IMR-90 (cell line): ENCODE measurements around the gene EMC1. TPM values are rescaled to one million over a fixed set of nuclear protein-coding genes. Genes with fewer than 3 reads are reported as not detected.

Experiments used
- ATAC-seq: fragments of 200-7000 bp; cut with Tn5 transposase; 2 replicates; pipeline ENCODE4 v1.9.1; 2020; ENCODE audit warnings: low read depth, mild to moderate bottlenecking, moderate library complexity
- BruUV-seq: library from RNA; stranded (reverse); fragments of 400-500 nt; replicated peaks from 2 replicates; lab custom pipeline; 2021; lab: Mats Ljungman, UMichigan
- CTCF ChIA-PET: fragments of 300-600 bp; formaldehyde crosslinking; extraction: SDS; loops from one replicate; lab custom pipeline; 2021; ENCODE audit warnings: antibody characterized with exemption; lab: Yijun Ruan, JAX
- POLR2A ChIA-PET: fragments of 300-600 bp; sonication (Branson Sonifier 250); formaldehyde crosslinking; loops from one replicate; lab custom pipeline; 2022; ENCODE audit warnings: antibody characterized with exemption; ENCODE audit not compliant: unreplicated experiment; lab: Charles Lee
- DNase-seq: peaks from one replicate; pipeline ENCODE4 v3.0.0; 2013
- H2AFZ ChIP-seq: replicated peaks from 2 replicates; pipeline ENCODE3; 2013; ENCODE audit warnings: low read length, mild to moderate bottlenecking; ENCODE audit not compliant: poor library complexity
- H2AK5ac ChIP-seq: 2 replicates; pipeline ENCODE4 v1.6.1; 2013; ENCODE audit warnings: low read depth, low read length, inconsistent platforms
- H2AK9ac ChIP-seq: replicated peaks from 2 replicates; pipeline ENCODE3; 2013; ENCODE audit warnings: mild to moderate bottlenecking, low read depth, low read length, moderate library complexity; ENCODE audit not compliant: poor library complexity
- H2BK120ac ChIP-seq: 2 replicates; pipeline ENCODE4 v1.6.1; 2013; ENCODE audit warnings: low read depth, low read length, inconsistent platforms
- H2BK15ac ChIP-seq: 3 replicates; pipeline ENCODE4 v1.6.1; 2013; ENCODE audit warnings: low read depth, low read length, inconsistent platforms
- H2BK20ac ChIP-seq: 2 replicates; pipeline ENCODE4 v1.6.1; 2013; ENCODE audit warnings: low read depth, mild to moderate bottlenecking, inconsistent platforms, low read length, moderate library complexity
- H2BK5ac ChIP-seq: 2 replicates; pipeline ENCODE4 v1.6.1; 2013; ENCODE audit warnings: mild to moderate bottlenecking, low read depth, low read length, inconsistent platforms; ENCODE audit not compliant: poor library complexity, severe bottlenecking
- H3K14ac ChIP-seq: replicated peaks from 2 replicates; pipeline ENCODE4 v1.6.1; 2013; ENCODE audit warnings: low read depth, low read length, inconsistent platforms
- H3K18ac ChIP-seq: 2 replicates; pipeline ENCODE4 v1.6.1; 2013; ENCODE audit warnings: low read depth, low read length, control low read depth
- H3K23ac ChIP-seq: 2 replicates; pipeline ENCODE4 v1.6.1; 2013; ENCODE audit warnings: low read depth, low read length, inconsistent platforms
- H3K27ac ChIP-seq: 2 replicates; pipeline ENCODE4 v1.5.1; 2013; ENCODE audit warnings: mild to moderate bottlenecking, control low read depth, low read length; ENCODE audit not compliant: insufficient read depth
- H3K27me3 ChIP-seq: 2 replicates; pipeline ENCODE4 v1.6.1; 2013; ENCODE audit warnings: low read length; ENCODE audit not compliant: control insufficient read depth, insufficient read depth
- H3K36me3 ChIP-seq: 2 replicates; pipeline ENCODE4 v1.6.1; 2013; ENCODE audit warnings: low read length, mixed read lengths; ENCODE audit not compliant: control insufficient read depth, insufficient read depth
- H3K4ac ChIP-seq: 2 replicates; pipeline ENCODE4 v1.6.1; 2013; ENCODE audit warnings: low read depth, low read length, inconsistent platforms
- H3K4me1 ChIP-seq: 2 replicates; pipeline ENCODE4 v1.6.1; 2013; ENCODE audit warnings: low read length, mixed read lengths; ENCODE audit not compliant: control insufficient read depth, insufficient read depth
- H3K4me2 ChIP-seq: 2 replicates; pipeline ENCODE4 v1.6.1; 2013; ENCODE audit warnings: low read depth, mild to moderate bottlenecking, control low read depth, low read length, moderate library complexity
- H3K4me3 ChIP-seq: 2 replicates; pipeline ENCODE4 v1.5.1; 2013; ENCODE audit warnings: low read depth, mild to moderate bottlenecking, control low read depth, low read length, moderate library complexity; ENCODE audit not compliant: insufficient read depth
- H3K56ac ChIP-seq: 2 replicates; pipeline ENCODE4 v1.6.1; 2013; ENCODE audit warnings: low read length, inconsistent platforms; ENCODE audit not compliant: insufficient read depth; ENCODE audit errors: extremely low read depth
- H3K79me1 ChIP-seq, 2 experiments: 2 replicates each; pipeline ENCODE4 v1.6.1; 2013; ENCODE audit warnings: low read length in 2 of 2, inconsistent platforms in 1 of 2, low read depth in 1 of 2
- H3K9ac ChIP-seq: 2 replicates; pipeline ENCODE4 v1.6.1; 2013; ENCODE audit warnings: low read depth, low read length, control low read depth
- H3K9me1 ChIP-seq: 2 replicates; pipeline ENCODE4 v1.6.1; 2013; ENCODE audit warnings: low read length, inconsistent platforms; ENCODE audit not compliant: insufficient read depth
- H3K9me3 ChIP-seq: 2 replicates; pipeline ENCODE4 v1.6.1; 2013; ENCODE audit warnings: low read length; ENCODE audit not compliant: control insufficient read depth, insufficient read depth
- H4K20me1 ChIP-seq: 2 replicates; pipeline ENCODE4 v1.6.1; 2013; ENCODE audit warnings: low read length, inconsistent platforms; ENCODE audit not compliant: insufficient read depth
- H4K5ac ChIP-seq: 2 replicates; pipeline ENCODE4 v1.6.1; 2013; ENCODE audit warnings: mild to moderate bottlenecking, low read depth, low read length, control low read depth
- H4K8ac ChIP-seq, 2 experiments: 2 replicates each; pipeline ENCODE4 v1.6.1; 2013; ENCODE audit warnings: low read depth in 2 of 2, low read length in 2 of 2, control low read depth in 1 of 2, inconsistent platforms in 1 of 2
- H4K91ac ChIP-seq: 2 replicates; pipeline ENCODE4 v1.6.1; 2013; ENCODE audit warnings: low read depth, low read length, inconsistent platforms; ENCODE audit not compliant: insufficient read depth
- BHLHE40 ChIP-seq: fragments of 150-350 bp; IDR thresholded peaks from 2 replicates; pipeline ENCODE4 v1.6.1; 2016; ENCODE audit warnings: mild to moderate bottlenecking, low read depth, low read length
- CEBPB ChIP-seq: IDR thresholded peaks from 2 replicates; pipeline ENCODE4 v1.6.1; 2012; ENCODE audit warnings: low read depth, low read length, improper control_type of control experiment
- FOS ChIP-seq: fragments of 150-350 bp; IDR thresholded peaks from 2 replicates; pipeline ENCODE4 v1.6.1; 2016; ENCODE audit warnings: low read depth, low read length
- MAFK ChIP-seq: IDR thresholded peaks from 2 replicates; pipeline ENCODE4 v1.6.1; 2012; ENCODE audit warnings: low read depth, low read length, improper control_type of control experiment
- MXI1 ChIP-seq: IDR thresholded peaks from 2 replicates; pipeline ENCODE4 v1.6.1; 2012; ENCODE audit warnings: low read depth, mild to moderate bottlenecking, low read length, moderate library complexity, borderline replicate concordance
- NFE2L2 ChIP-seq: fragments of 150-350 bp; IDR thresholded peaks from 2 replicates; pipeline ENCODE4 v1.6.1; 2016; ENCODE audit warnings: low read depth, mild to moderate bottlenecking, low read length
- POLR2A ChIP-seq: IDR thresholded peaks from 2 replicates; pipeline ENCODE4 v1.6.1; 2012; ENCODE audit warnings: mild to moderate bottlenecking, low read depth, low read length
- WGBS, 2 experiments: methylation state at CpG; one replicate each; pipeline versions ENCODE4 v1.1.5 to v1.1.7; 2013; ENCODE audit warnings: missing lambda C conversion rate in 2 of 2; ENCODE audit not compliant: insufficient read length in 1 of 2; ENCODE audit errors: extremely low coverage in 2 of 2; 5-methylcytosine and 5-hydroxymethylcytosine counted together
- dilution Hi-C: fragments of 300-500 bp; cut with HindIII; formaldehyde crosslinking; loops from one replicate; pipeline ENCODE4 v1.14.3; 2018; ENCODE audit warnings: low sequenced_read_pairs; ENCODE audit not compliant: unreplicated experiment
- in situ Hi-C: fragments of 300-500 bp; cut with MboI; formaldehyde crosslinking; loops from 3 replicates; pipeline ENCODE4 v1.14.3; 2019; ENCODE audit warnings: low sequenced_read_pairs, inconsistent platforms, mixed read lengths
- intact Hi-C: fragments of 100-400 bp; cut with micrococcal nuclease; formaldehyde crosslinking; loops from 2 replicates; pipeline ENCODE4 v1.10.0; 2022
- polyA plus RNA-seq, 3 experiments: library from polyadenylated mRNA; depleted of rRNA; stranded (reverse); fragments of >200 nt; gene quantifications; 2 replicates each; pipeline ENCODE4 v1.2.3, GENCODE V29; 2012; ENCODE audit warnings: low replicate concordance in 1 of 3
- total RNA-seq: library from RNA; depleted of rRNA; stranded (reverse); fragments of >200 nt; gene quantifications from 2 replicates; pipeline ENCODE4 v1.2.3, GENCODE V29; 2012
- TF ChIP-seq, protein P1 (sequence below): fragments of 150-350 bp; IDR thresholded peaks from 2 replicates; pipeline ENCODE4 v1.6.1; 2016; ENCODE audit warnings: low read depth, mild to moderate bottlenecking, low read length, moderate library complexity, borderline replicate concordance

The EMC1 gene
- total and polyA plus RNA-seq, 2 of the 4 experiments (the other 2 are of a cell fraction): 65.4 to 114 TPM

GRCh38 chr1:19300211-19300610 is 48.9 kb upstream of the EMC1 start (continued):
- TF ChIP-seq FOS: no peak
- no peak for TF ChIP-seq POLR2A
- no peak for TF ChIP-seq BHLHE40
- TF ChIP-seq, protein P1, sequence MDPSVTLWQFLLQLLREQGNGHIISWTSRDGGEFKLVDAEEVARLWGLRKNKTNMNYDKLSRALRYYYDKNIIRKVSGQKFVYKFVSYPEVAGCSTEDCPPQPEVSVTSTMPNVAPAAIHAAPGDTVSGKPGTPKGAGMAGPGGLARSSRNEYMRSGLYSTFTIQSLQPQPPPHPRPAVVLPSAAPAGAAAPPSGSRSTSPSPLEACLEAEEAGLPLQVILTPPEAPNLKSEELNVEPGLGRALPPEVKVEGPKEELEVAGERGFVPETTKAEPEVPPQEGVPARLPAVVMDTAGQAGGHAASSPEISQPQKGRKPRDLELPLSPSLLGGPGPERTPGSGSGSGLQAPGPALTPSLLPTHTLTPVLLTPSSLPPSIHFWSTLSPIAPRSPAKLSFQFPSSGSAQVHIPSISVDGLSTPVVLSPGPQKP: no peak

DNA sequence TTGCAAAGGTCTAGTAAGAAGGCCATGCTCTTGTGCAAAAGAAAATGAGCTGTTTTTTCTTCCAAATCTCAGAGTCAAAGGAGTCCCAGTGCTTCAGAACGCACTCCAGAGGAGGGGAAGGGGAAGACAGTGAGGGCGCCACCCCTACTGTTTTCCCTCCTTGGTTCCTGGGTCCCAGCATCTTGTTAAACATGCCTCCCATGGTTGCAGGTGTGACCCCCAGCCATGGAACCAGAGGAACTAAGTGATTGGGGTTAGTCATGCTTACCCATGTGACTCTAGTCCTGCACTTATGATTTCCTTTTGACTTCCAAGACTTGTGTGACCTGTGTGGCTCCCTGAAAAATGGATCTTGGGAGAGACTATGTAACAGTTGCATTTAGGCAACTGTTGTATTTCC is 43.3 kb upstream of the EMC1 start:
- H3K9me1 ChIP-seq: no peaks in the 10 kb centered on the region

More for the DNA sequence above, 43.3 kb upstream of the EMC1 start:
- H3K56ac ChIP-seq: no peak overlapping the region
- no peaks in the 10 kb centered on the region for H3K79me1 ChIP-seq
- H2BK5ac ChIP-seq: no peak overlapping the region
- no peak overlapping the region for H3K27ac ChIP-seq
- no peak overlapping the region for H2BK15ac ChIP-seq
- BruUV-seq: no TSS peak
- H3K4me1 ChIP-seq: peaks cover 2% of the 10 kb centered on the region
- H3K27me3 ChIP-seq: no peaks in the 10 kb centered on the region
- H2AK9ac ChIP-seq: no peak overlapping the region
- H2AK5ac ChIP-seq: no peak overlapping the region
- no peak overlapping the region for H3K18ac ChIP-seq
- H3K36me3 ChIP-seq: peaks cover 3% of the 10 kb centered on the region
- in situ Hi-C loops (no loop called here), intact Hi-C loops (no loop called here), dilution Hi-C loops (no loop called here)
- H3K14ac ChIP-seq: no peak overlapping the region
- H2AFZ ChIP-seq: no peak overlapping the region
- no peak overlapping the region for H3K4me2 ChIP-seq
- no peak overlapping the region for H3K23ac ChIP-seq
- H3K9me3 ChIP-seq: peaks cover 15% of the 10 kb centered on the region
- no peak overlapping the region for H4K8ac ChIP-seq
- ChIA-PET POLR2A (no interaction called here), CTCF (no interaction called here)
- ATAC-seq (no peak), DNase-seq (no peak)
- H3K4ac ChIP-seq: no peak overlapping the region
- no peak overlapping the region for H3K4me3 ChIP-seq
- TF ChIP-seq MAFK (no peak), NFE2L2 (no peak), CEBPB (no peak), MXI1 (no peak)
- TF ChIP-seq, protein P1: no peak
- no peak overlapping the region for H2BK20ac ChIP-seq
- no peak overlapping the region for H4K5ac ChIP-seq
- WGBS, 2 experiments: no CpG with 5 or more reads among the region's 2 CpGs
- no peaks in the 10 kb centered on the region for H4K20me1 ChIP-seq
- no peak overlapping the region for H3K9ac ChIP-seq
- H2BK120ac ChIP-seq: no peak overlapping the region
- H4K91ac ChIP-seq: no peak overlapping the region
